ENCODE data around the gene SLC16A4.
A peak's percentile ranks its signal among the peaks of the same experiment; 100 is the strongest.
"Not testable (repeated sequence)": the region's sequence is repeated elsewhere in the genome, so short reads cannot be mapped to it uniquely, and the experiment has no call there.

SLC16A4 gene

DNA sequence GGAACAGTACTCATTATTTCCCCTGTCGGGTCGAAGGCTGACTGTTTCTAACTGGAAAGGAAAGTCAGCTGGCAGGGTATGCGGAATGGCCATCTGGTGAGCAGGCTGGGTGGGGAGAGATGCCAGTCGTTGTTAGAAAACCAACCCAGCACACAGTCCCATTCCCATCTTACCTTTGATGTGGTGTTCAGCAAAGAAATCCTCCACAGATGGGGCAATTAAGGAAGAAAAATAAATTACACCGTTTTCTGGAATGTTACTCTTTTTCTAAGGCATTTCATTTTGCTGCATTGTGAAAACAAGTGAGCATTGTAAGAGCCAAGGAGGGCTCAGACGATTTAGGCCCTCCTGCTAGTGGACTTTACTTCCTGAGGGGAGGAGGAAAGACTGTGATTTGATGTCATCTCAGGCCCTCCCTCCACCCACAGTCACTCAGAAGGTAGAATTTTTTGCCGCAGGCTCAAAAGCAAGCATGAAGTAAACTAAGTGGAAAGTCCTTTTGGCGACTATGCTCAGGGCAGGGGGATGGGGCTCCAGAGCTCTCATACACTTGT is at the start of gene SLC16A4:
TSS of gene SLC16A4 (minus strand) at position 335 of the 554 bp plus-strand sequence. CDS start 1,703 bp downstream, outside the sequence.
- no peak for DNase-seq

GRCh38 chr1:110439873-110440272 is 49.0 kb upstream of the SLC16A4 start:
- not testable (repeated sequence) for DNase-seq

DNA sequence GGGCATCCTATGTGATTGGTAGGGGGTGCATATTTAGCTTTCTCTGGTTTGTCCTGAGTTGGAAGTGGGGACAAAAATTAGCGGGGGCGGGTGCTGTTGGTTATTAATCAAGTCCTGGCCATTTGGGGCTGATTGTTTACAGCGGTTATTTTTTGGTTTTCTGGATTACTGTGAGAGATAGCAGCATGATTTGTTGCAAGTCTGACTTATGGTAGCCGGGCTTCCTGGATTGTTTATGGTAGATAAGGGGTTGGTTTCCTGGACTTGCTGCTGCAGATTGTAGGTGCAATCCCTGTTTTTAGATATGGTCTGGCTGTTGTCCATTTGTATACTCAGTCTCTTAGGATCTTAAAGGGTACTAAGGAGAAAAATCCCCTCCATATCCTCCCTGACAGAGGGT is 48.1 kb upstream of the SLC16A4 start:
- DNase-seq: no peak

- DNase-seq: not testable (repeated sequence)
These were observed 46.9 kb upstream of the SLC16A4 start for GRCh38 chr1:110437645-110438299.

- DNase-seq: no peak
These were observed 45.8 kb upstream of the SLC16A4 start for GRCh38 chr1:110436635-110437034.

GRCh38 chr1:110434946-110435345 is 44.1 kb upstream of the SLC16A4 start:
- no peak for DNase-seq

- no peak for DNase-seq
These were observed 43.0 kb upstream of the SLC16A4 start for GRCh38 chr1:110433803-110434202.

- no peak for DNase-seq
These were observed 42.4 kb upstream of the SLC16A4 start for GRCh38 chr1:110433213-110433612.

- no peak for DNase-seq
These were observed 40.1 kb upstream of the SLC16A4 start for GRCh38 chr1:110430901-110431300.

DNA sequence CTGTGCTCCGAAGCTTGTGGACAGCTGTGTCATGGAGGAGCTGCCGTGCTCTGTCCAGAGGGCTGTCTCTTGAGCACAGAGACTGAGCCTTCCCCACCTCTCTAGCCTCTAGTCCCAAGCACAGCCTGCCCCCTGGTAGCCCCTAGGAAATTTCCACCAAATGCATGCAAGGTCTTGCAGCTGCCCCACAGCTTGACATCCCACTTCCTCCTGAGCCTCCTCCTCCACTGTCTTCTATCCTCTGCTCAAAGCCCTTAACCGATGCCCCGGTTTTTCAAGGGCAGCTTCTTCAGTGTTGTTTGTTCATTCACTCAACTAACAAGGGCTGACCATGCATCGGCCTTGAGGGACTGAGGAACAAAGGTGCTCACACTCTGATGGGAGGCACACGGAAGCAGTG is 39.5 kb upstream of the SLC16A4 start:
- DNase-seq: no peak

DNA sequence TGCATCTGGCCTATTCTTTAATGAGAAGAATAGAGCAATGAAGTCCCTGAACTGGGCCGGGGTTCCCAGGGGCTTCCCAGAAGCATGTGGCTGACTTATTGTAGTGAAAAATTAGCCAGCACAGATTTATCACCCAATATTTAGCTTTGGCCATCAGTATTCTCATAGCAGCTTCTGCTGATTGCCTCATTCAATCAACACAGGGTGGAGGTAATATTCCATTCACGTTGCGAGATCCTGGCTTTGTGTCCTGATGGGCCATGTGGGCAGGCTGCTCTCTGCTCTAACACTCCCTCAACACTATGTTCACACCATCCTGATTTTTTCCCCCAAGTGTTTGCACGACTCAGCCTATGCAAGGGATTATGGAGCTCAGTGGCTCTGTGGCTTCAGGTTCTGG is 38.1 kb upstream of the SLC16A4 start:
- no peak for DNase-seq

DNA sequence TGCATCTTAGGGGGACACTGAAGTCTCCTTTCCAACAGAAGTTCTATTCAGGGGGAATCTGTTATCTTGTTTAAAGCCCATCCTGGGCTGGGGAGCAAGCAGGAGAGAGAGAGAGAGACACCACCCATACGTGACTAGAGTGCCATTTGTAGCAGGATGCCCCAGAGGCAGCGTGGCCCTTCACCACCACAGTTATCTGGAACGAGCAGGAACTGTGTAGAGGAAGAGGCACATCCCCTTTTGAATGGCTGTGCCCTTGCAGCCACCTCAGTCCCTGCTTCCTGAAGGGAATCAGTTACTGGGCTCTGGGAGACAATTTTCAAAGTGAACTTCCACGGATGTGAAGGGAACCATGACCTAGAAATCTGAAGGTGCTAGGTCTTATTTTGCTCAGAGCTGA is 36.0 kb upstream of the SLC16A4 start:
- DNase-seq: no peak

DNA sequence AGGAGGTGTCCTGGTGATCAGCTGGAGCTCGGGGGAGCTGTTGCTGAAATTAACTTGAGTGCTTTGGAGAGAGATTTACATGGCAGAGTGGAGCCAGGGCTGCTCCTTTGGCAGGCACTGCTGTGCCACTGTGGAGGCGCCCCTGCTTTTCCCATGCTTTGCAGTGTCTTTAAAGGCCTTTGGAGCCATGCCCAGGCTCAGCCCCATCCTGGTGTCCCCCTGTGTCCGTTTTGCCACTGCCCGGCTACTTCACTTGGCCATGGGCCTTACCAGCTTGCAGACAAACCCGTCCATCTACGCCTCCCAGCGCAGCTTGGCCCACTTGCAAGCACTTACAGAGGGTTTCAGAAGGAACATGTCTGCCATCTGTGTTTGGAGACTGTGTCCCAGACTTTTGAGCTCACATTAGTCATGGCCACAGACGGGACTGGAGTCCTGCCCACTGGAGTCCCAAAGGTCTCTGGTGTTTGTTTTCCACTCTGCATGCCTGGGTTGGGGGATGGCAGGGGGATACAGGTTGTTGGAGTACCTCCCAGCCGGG is 34.9 kb upstream of the SLC16A4 start:
- DNase-seq: no peak

- DNase-seq: no peak
These were observed 34.1 kb upstream of the SLC16A4 start for GRCh38 chr1:110424699-110425611.

DNA sequence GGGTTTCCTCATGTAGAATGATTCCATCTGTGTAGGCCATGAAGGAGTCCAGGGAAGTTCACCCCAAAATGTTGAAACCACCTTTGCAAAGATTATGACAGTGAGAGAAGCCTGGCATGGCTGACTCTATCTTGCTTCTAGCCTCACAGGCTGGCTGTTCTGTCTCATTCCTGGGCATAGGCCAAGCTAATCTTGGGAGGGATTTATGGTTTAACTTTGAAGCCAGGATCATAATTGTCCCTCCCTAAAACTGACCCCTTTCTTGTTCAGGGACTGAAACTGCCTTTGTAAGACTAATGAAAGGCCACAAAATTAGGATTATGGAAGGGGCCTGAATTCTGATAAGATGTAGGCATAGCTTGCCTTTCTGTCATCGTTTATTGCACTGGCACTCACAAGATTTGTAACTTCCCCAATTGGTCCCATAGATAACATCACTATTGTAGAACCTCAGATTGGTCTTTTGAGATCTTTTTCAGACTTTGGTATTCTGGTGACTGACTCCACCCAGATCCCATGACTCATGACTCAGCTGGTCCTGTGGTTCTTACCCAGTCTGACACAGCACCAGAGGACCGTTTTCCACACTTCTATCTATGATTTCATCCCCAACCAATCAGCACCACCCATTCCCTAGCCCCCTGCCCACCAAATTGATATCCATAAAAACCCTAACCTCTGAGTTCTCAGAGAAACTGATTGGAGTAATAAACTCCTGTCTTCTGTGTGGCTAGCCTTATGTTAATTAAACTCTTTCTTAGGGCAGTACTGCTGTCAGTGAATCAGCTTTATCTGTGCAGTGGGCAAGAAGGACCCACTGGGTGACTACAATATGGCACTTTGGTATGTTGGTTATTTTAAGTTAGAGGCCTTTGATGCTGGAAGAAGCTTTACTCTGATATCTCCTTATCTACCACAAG is 30.3 kb upstream of the SLC16A4 start:
- DNase-seq: peak; percentile 45

- DNase-seq: no peak
These were observed 29.3 kb upstream of the SLC16A4 start for GRCh38 chr1:110420023-110420662.

DNA sequence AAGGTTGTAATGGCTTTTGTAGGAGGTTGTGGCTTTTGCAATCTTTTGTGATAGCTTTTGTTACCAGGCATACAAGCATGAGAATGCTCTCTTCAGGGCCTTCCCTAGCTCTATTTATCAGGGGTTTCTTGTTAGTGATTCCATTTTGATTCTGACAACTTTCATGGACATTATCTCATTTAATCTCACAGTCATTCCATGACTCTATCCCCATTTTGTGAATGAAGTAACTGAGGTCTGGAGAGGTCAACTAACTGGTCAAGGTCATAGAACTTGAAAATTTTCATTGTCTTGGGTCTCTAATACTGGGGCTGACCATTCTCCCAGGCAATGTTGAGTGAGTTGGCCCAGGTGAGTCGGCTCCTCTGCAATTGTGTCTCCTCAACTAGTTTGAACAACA is 27.9 kb upstream of the SLC16A4 start:
- no peak for DNase-seq

DNA sequence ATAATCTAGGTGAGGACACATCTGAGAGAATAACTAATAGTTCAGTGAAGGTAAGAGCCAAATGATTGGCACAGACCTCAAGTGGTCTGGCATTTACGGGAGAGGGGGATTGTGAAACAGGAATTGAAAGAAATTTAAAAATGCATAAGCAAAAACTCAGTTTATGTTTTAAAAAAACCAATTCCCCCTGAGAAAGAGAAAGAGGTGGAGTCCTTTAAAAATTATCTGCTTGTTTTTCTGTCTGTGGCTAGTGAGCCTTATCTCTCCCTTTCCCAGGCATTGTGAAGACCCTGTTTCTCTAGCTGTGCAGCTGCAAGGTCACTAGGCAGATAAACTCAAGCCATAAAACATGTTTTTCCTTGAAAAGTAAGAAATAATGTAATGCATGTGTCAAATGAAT is 22.2 kb upstream of the SLC16A4 start:
- not testable (repeated sequence) for DNase-seq

DNA sequence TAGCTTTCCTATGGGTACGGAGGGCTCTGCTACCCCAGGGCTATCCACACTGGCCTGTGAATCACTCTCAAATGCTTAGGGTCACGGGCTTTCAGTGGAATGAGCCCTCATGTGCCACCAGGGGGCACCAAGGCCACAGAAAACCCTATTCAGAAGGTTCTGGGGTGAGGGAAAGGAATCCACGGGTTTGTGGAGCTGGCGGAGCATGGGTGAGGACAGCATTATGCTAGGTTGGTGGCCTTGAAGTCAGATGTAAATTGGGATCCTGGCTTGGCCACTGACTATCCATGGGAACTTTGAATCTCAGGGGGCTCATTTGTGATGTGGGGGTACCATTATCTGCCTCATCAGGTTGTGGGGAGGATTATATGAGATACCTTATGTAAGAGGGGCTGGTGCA is 21.8 kb upstream of the SLC16A4 start:
- DNase-seq: peak; percentile 73

GRCh38 chr1:110411173-110411735 is 20.4 kb upstream of the SLC16A4 start:
- DNase-seq: no peak

- no peak for DNase-seq
These were observed 18.5 kb upstream of the SLC16A4 start for GRCh38 chr1:110409316-110409715.

DNA sequence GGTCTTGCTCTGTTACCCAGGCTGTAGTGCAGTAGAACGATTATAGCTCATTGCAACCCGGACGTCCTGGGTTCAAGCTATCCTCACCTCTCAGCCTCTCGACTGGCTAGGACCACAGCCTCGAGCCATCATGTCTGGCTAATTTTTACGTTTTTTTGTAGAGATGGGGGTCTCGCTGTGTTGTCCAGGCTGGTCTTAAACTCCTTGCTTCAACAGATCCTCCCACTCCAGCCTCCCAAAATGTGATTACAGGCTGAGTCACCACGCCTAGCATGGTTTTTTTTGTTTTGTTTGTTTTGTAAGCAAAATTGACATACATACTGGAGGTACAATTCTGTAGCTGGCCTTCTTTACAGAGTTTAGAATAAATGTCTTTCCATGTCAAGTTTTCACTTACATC is 17.7 kb upstream of the SLC16A4 start:
- DNase-seq: no peak

Data from activated CD4-positive, alpha-beta T cell treated with anti-CD3 and anti-CD28 coated beads, Interleukin-10, Interleukin-2, amounts not matched to agents 100 ng/mL and 50 ng/mL, durations not matched to agents 16 hours and 8 hours (primary cell).